ENCODE data around the gene GLRX.

The GLRX gene

DNA sequence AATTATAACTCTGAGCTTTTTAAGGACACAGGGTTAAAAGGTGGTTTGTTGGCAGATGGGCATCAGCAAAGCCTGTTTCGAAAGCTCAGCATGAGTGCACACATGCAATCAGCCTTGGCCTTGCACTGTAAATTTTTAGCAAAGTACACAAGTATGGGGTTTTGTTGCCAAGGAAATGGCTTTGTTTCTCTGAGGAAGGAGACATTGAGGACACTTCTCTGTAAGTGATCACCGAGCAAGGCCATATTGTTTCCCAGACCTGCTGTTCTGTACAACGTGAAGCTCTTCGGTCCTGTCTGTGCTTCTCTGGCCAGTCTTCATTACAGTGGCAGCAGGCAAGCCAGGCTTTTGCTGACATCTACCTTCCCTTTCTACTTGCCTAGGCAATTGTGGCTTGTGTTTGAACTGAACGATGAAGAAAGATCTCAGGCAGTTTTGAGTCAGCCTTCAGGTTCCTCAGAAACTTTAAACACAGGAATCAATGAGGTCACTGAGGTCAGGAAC, 27.9 kb upstream of the GLRX start:
- no peaks in the 10 kb centered on the region for H3K9me3 ChIP-seq (ENCODE audit: severe bottlenecking)
- H3K36me3 ChIP-seq (ENCODE audit: low read depth), result no peaks in the 10 kb centered on the region
- ATAC-seq (ENCODE audit: low read depth), result no peak
- no peaks in the 10 kb centered on the region for H3K4me1 ChIP-seq (ENCODE audit: insufficient read depth, poor library complexity, severe bottlenecking)
- H3K27ac ChIP-seq (ENCODE audit: poor library complexity, severe bottlenecking), result no peak overlapping the region
- no peaks in the 10 kb centered on the region for H3K27me3 ChIP-seq (ENCODE audit: insufficient read depth, poor library complexity, severe bottlenecking)
- TF ChIP-seq, protein P1, sequence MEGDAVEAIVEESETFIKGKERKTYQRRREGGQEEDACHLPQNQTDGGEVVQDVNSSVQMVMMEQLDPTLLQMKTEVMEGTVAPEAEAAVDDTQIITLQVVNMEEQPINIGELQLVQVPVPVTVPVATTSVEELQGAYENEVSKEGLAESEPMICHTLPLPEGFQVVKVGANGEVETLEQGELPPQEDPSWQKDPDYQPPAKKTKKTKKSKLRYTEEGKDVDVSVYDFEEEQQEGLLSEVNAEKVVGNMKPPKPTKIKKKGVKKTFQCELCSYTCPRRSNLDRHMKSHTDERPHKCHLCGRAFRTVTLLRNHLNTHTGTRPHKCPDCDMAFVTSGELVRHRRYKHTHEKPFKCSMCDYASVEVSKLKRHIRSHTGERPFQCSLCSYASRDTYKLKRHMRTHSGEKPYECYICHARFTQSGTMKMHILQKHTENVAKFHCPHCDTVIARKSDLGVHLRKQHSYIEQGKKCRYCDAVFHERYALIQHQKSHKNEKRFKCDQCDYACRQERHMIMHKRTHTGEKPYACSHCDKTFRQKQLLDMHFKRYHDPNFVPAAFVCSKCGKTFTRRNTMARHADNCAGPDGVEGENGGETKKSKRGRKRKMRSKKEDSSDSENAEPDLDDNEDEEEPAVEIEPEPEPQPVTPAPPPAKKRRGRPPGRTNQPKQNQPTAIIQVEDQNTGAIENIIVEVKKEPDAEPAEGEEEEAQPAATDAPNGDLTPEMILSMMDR (IDR thresholded peaks at IDR 0.05; ENCODE audit: poor library complexity, severe bottlenecking), result no peak
- DNase-seq (ENCODE audit: low spot score), result no peak
- no peak overlapping the region for H3K4me3 ChIP-seq (ENCODE audit: severe bottlenecking)

DNA sequence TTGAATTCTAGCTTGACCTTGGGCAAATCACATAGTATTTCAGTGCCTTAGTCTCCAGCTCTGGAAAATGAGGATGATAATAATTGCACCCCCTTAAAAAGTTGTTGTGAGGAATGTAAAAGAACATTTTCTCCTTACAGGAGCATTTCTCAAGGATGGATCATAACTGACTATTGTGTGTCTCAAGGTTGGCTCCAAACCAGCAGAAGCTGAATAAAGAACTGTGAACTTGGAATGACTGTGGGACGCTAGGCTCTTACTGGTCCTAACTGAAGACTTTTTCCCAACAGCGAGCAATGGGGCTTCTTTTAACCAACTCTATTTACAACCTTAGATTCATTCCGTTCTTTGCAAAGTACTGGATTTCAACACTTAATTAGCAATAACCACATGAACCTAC, 26.2 kb upstream of the GLRX start:
- H3K27ac ChIP-seq (ENCODE audit: poor library complexity, severe bottlenecking), result no peak overlapping the region
- H3K4me1 ChIP-seq (ENCODE audit: insufficient read depth, poor library complexity, severe bottlenecking), result no peaks in the 10 kb centered on the region
- H3K27me3 ChIP-seq (ENCODE audit: insufficient read depth, poor library complexity, severe bottlenecking), result no peaks in the 10 kb centered on the region
- ATAC-seq (ENCODE audit: low read depth), result no peak
- H3K9me3 ChIP-seq (ENCODE audit: severe bottlenecking), result no peaks in the 10 kb centered on the region
- H3K36me3 ChIP-seq (ENCODE audit: low read depth), result no peaks in the 10 kb centered on the region
- no peak overlapping the region for H3K4me3 ChIP-seq (ENCODE audit: severe bottlenecking)
- TF ChIP-seq, protein P1 (IDR thresholded peaks at IDR 0.05; ENCODE audit: poor library complexity, severe bottlenecking), result no peak
- DNase-seq (ENCODE audit: low spot score), result no peak

DNA sequence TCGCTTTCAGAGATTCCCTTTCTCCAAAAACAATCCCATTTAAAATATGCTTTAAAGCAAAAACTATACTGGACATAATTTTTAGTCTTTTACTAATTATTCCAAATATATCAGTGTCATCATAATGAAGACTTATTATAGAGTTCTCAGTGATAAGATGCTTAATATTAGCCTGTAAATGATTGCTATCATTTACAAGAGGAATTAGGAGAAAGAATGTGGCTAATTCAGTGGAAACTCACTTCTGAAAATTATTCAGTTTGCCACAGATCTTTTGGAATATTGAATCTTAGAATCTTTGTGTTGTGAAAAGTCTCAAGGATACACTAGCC, 24.7 kb upstream of the GLRX start:
- ATAC-seq (ENCODE audit: low read depth) (no peak), DNase-seq (ENCODE audit: low spot score) (no peak)
- H3K27ac ChIP-seq (ENCODE audit: poor library complexity, severe bottlenecking), result no peak overlapping the region

DNA sequence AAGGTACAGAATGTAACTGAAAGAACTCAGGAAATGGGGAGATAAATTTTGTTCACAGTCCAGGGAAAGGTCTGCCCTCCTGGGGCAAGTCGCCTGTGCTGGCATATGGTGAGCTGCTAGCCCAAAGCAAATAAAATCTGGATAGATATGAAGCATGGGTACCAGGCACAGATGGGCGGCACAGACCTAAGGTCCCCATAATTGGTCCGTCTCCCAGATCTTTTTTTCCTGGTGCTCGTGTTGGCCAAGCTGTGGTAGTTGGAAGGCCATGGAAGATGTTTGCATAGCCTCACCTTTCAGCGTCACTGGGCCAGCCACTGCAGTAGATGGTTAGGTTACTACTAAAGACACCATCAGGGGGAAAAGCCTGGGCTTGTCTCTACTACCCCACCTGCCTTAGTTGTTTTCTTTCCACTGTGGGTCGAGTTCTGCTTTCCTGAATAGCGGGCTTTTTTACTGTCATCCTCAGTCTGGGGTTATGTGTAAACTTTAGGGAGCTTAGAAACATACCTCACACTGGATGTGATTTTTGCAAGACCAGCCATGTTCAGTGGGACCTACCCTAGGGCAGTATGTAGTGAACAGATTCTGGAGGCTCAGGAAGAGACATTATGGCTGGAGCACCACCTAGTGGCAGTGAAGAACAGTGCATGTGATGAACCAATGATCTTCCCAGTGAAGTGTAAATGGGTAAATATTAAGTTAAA, 24.2 kb upstream of the GLRX start:
- H3K4me1 ChIP-seq (ENCODE audit: insufficient read depth, poor library complexity, severe bottlenecking), result no peaks in the 10 kb centered on the region
- TF ChIP-seq, protein P1 (IDR thresholded peaks at IDR 0.05; ENCODE audit: poor library complexity, severe bottlenecking), result peak; percentile 99
- ATAC-seq (ENCODE audit: low read depth), result peak; percentile 86

More for the DNA sequence above, 24.7 kb upstream of the GLRX start:
- no peaks in the 10 kb centered on the region for H3K4me1 ChIP-seq (ENCODE audit: insufficient read depth, poor library complexity, severe bottlenecking)
- H3K27me3 ChIP-seq (ENCODE audit: insufficient read depth, poor library complexity, severe bottlenecking), result no peaks in the 10 kb centered on the region
- H3K36me3 ChIP-seq (ENCODE audit: low read depth), result no peaks in the 10 kb centered on the region
- no peak overlapping the region for H3K4me3 ChIP-seq (ENCODE audit: severe bottlenecking)
- TF ChIP-seq, protein P1 (IDR thresholded peaks at IDR 0.05; ENCODE audit: poor library complexity, severe bottlenecking), result peak; percentile 89
- H3K9me3 ChIP-seq (ENCODE audit: severe bottlenecking), result no peaks in the 10 kb centered on the region

DNA sequence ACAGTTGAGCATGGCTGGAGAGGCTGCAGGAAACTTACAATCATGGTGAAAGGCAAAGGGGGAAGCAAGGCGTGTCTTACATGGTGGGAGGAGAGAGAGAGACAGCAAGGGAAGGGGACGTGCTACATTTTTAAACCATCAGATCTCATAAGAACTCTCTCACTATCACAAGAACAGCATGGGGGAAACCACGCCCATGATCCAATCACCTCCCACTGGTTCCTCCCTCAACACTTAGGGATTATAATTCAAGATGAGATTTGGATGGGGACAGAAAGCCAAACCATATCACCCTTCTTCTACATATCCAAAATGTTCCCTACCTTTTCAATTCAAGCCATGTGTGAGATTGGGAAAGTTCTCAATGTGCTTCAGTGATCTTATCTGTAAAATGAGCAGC, 22.9 kb upstream of the GLRX start:
- TF ChIP-seq, protein P1 (IDR thresholded peaks at IDR 0.05; ENCODE audit: poor library complexity, severe bottlenecking), result no peak
- Histone ChIP-seq H3K27ac (ENCODE audit: poor library complexity, severe bottlenecking) (no peak overlapping the region), H3K4me1 (ENCODE audit: insufficient read depth, poor library complexity, severe bottlenecking) (no peaks in the 10 kb centered on the region), H3K4me3 (ENCODE audit: severe bottlenecking) (no peak overlapping the region), H3K36me3 (ENCODE audit: low read depth) (no peaks in the 10 kb centered on the region), H3K27me3 (ENCODE audit: insufficient read depth, poor library complexity, severe bottlenecking) (no peaks in the 10 kb centered on the region), H3K9me3 (ENCODE audit: severe bottlenecking) (no peaks in the 10 kb centered on the region)
- ATAC-seq (ENCODE audit: low read depth) (no peak), DNase-seq (ENCODE audit: low spot score) (no peak)

More for the DNA sequence above, 24.2 kb upstream of the GLRX start:
- Histone ChIP-seq H3K4me3 (ENCODE audit: severe bottlenecking) (no peak overlapping the region), H3K27me3 (ENCODE audit: insufficient read depth, poor library complexity, severe bottlenecking) (no peaks in the 10 kb centered on the region), H3K36me3 (ENCODE audit: low read depth) (no peaks in the 10 kb centered on the region), H3K27ac (ENCODE audit: poor library complexity, severe bottlenecking) (no peak overlapping the region), H3K9me3 (ENCODE audit: severe bottlenecking) (no peaks in the 10 kb centered on the region)
- no peak for DNase-seq (ENCODE audit: low spot score)
